ENCODE measurements around the gene POLN. TPM values are rescaled to one million over a fixed set of nuclear protein-coding genes. Genes with fewer than 3 reads are reported as not detected.

Gene POLN
- polyA plus RNA-seq, 3 donors = 0.08 to 0.33 (median 0.28) TPM

GRCh38 chr4:2079006-2079405 is 162.9 kb downstream of the POLN start:
- no peaks in the 10 kb centered on the region for H3K36me3 ChIP-seq (replicated peaks in 1 of 2; ENCODE audit: control insufficient read depth in 1 of 2, insufficient read depth in 2 of 2, low read length in 2 of 2)
- no peaks in the 10 kb centered on the region for H3K79me2 ChIP-seq (ENCODE audit: insufficient read depth, low read length)
- Mint-ChIP-seq H3K27me3 (ENCODE audit: low read depth in 3 of 3) (peaks cover 2 to 13% (median 4%) of the 10 kb centered on the region in 3 donors), H3K4me1 (no peaks in the 10 kb centered on the region), H3K36me3 (no peaks in the 10 kb centered on the region), H3K27ac (no peak overlapping the region), H3K4me3 (no peak overlapping the region), H3K9me3 (no peaks in the 10 kb centered on the region)
- no peak overlapping the region for H3K9ac ChIP-seq (ENCODE audit: insufficient read depth, low read length, poor library complexity, severe bottlenecking)
- DNase-seq = no peak
- H3K4me3 ChIP-seq (replicated peaks in 1 of 3; ENCODE audit: low read depth in 2 of 3, low read length in 3 of 3) = no peak overlapping the region
- no peaks in the 10 kb centered on the region for H3K9me3 ChIP-seq (replicated peaks in 1 of 2; ENCODE audit: control insufficient read depth in 1 of 2, insufficient read depth in 1 of 2, low read length in 2 of 2)
- TF ChIP-seq CTCF (IDR thresholded peaks at IDR 0.05) = no peak
- no peaks in the 10 kb centered on the region for H3K27me3 ChIP-seq (ENCODE audit: control insufficient read depth in 2 of 2, insufficient read depth in 2 of 2, low read length in 2 of 2)
- H3K4me2 ChIP-seq (replicated peaks; ENCODE audit: extremely low read depth, low read length, poor library complexity, severe bottlenecking) = no peak overlapping the region
- H4K20me1 ChIP-seq (ENCODE audit: insufficient read depth, low read length) = no peaks in the 10 kb centered on the region
- 96% methylated on average over 5 of the region's 5 CpGs for WGBS (ENCODE audit: insufficient coverage)
- intact Hi-C loops (cut with micrococcal nuclease) = no loop called here
- H2AFZ ChIP-seq (ENCODE audit: insufficient read depth, low read depth, low read length, poor library complexity, severe bottlenecking) = no peak overlapping the region
- no peaks in the 10 kb centered on the region for H3K4me1 ChIP-seq (ENCODE audit: control insufficient read depth in 1 of 2, insufficient read depth in 2 of 2, low read length in 2 of 2)
- no peak overlapping the region for H3K27ac ChIP-seq (ENCODE audit: low read depth in 1 of 2, low read length in 2 of 2)

- 88% methylated on average over 8 of the region's 9 CpGs for WGBS (ENCODE audit: insufficient coverage)
- Mint-ChIP-seq H3K27me3 (ENCODE audit: low read depth in 3 of 3) (peaks cover 2 to 12% (median 4%) of the 10 kb centered on the region in 3 donors), H3K4me1 (no peaks in the 10 kb centered on the region), H3K9me3 (no peaks in the 10 kb centered on the region), H3K4me3 (no peak overlapping the region), H3K36me3 (no peaks in the 10 kb centered on the region), H3K27ac (no peak overlapping the region)
- no peak overlapping the region for H2AFZ ChIP-seq (ENCODE audit: insufficient read depth, low read depth, low read length, poor library complexity, severe bottlenecking)
- intact Hi-C loops (cut with micrococcal nuclease) = no loop called here
- no peaks in the 10 kb centered on the region for H4K20me1 ChIP-seq (ENCODE audit: insufficient read depth, low read length)
- no peak overlapping the region for H3K4me3 ChIP-seq (replicated peaks in 1 of 3; ENCODE audit: low read depth in 2 of 3, low read length in 3 of 3)
- no peak overlapping the region for H3K9ac ChIP-seq (ENCODE audit: insufficient read depth, low read length, poor library complexity, severe bottlenecking)
- no peaks in the 10 kb centered on the region for H3K27me3 ChIP-seq (ENCODE audit: control insufficient read depth in 2 of 2, insufficient read depth in 2 of 2, low read length in 2 of 2)
- H3K79me2 ChIP-seq (ENCODE audit: insufficient read depth, low read length) = no peaks in the 10 kb centered on the region
- H3K4me2 ChIP-seq (replicated peaks; ENCODE audit: extremely low read depth, low read length, poor library complexity, severe bottlenecking) = no peak overlapping the region
- H3K27ac ChIP-seq (ENCODE audit: low read depth in 1 of 2, low read length in 2 of 2) = no peak overlapping the region
- H3K4me1 ChIP-seq (ENCODE audit: control insufficient read depth in 1 of 2, insufficient read depth in 2 of 2, low read length in 2 of 2) = no peaks in the 10 kb centered on the region
- H3K9me3 ChIP-seq (replicated peaks in 1 of 2; ENCODE audit: control insufficient read depth in 1 of 2, insufficient read depth in 1 of 2, low read length in 2 of 2) = no peaks in the 10 kb centered on the region
- H3K36me3 ChIP-seq (replicated peaks in 1 of 2; ENCODE audit: control insufficient read depth in 1 of 2, insufficient read depth in 2 of 2, low read length in 2 of 2) = no peaks in the 10 kb centered on the region
- DNase-seq = no peak
- no peak for TF ChIP-seq CTCF (IDR thresholded peaks at IDR 0.05)
Measured at GRCh38 chr4:2078584-2078983, 163.3 kb downstream of the POLN start.

Measured in CD14-positive monocyte (primary cell).